GM21528 (cell line): ENCODE measurements around the gene GNLY.
"Not testable (repeated sequence)": the region's sequence is repeated elsewhere in the genome, so short reads cannot be mapped to it uniquely, and the experiment has no call there.

Source experiments
- ATAC-seq: cut with Tn5 transposase; IDR thresholded peaks from one replicate; pipeline ENCODE4 v1.9.1; 2021; ENCODE audit warnings: mild to moderate bottlenecking, moderate library complexity; ENCODE audit not compliant: unreplicated experiment, low FRiP score

GNLY gene

DNA sequence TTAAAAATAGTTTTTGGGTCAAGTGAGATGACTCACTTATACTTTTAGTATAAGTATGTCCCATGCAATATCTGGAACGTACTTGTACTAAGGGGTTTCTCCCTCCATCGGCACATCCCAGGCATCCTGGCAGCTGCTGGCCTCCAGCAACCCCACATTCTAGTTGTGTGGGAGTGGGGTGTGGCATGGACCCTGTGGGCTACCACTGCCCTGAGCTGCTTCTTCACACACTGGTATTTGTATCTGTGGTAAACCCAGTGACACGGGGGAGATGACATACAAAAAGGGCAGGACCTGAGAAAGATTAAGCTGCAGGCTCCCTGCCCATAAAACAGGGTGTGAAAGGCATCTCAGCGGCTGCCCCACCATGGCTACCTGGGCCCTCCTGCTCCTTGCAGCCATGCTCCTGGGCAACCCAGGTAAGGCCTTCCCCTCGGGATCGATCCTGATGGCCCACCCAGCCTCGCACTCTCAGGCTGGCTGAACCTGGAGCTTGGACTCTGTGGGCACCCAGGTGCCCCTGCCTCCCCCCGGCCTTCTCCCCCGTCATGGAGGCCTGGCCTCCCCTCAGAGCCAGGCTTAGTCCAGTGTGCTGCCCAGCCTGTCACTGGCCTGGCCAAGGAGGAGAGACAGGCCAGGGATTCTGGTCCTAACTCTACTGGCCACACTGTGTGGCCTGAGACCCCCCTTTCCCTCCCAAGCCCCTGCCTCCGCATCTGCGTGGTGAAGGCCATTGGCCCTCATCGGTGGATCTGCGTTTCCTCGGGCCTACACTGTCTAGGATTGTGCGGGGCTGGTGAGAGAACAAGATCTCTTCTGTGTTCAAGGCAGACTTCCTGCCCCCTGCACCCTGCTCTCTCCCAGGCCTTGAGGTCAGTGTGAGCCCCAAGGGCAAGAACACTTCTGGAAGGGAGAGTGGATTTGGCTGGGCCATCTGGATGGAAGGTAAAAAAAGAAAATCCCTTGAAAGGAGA lies at the start of gene GNLY:
Gene GNLY, plus strand, starts transcription at position 307 of the 974 bp plus-strand sequence. Its CDS starts 61 bp downstream, at position 368.
- ATAC-seq: no peak

DNA sequence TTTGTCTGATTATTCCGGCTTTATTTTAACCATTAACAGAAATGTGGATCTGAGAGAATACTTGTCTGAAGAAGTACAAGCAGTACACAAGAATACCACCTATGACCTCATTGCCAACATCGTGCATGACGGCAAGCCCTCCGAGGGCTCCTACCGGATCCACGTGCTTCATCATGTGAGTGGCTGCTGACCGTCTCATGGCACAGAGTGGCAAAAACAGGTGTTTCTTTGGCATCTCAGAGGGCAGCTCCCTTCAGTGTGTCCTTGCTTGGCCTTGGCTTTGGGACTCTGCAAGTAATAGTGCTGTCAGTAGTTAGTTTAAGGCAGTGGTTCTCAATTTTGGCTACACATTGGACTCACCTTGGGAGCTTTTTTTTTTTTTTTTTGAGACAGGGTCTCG lies 49.2 kb upstream of the GNLY start:
- no peak for ATAC-seq

DNA sequence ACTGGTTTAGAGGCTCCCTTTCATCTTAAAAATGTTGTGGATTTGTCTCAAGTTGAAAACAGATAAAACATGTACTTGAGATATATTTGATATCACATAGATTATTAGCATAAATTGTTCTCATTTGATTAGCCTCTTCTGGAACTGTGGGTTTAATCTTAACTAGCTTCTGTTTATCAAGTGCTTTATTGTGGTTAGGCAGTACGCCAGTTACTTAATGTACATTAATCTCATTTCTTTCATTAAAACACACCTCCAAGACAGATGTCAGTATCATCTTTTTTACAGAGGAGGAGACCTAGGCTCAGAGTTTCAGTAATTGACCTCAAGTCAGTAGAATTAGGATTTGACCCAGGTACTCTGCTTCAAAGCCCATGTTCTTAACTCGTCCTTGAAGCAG lies 48.0 kb upstream of the GNLY start:
- no peak for ATAC-seq

DNA sequence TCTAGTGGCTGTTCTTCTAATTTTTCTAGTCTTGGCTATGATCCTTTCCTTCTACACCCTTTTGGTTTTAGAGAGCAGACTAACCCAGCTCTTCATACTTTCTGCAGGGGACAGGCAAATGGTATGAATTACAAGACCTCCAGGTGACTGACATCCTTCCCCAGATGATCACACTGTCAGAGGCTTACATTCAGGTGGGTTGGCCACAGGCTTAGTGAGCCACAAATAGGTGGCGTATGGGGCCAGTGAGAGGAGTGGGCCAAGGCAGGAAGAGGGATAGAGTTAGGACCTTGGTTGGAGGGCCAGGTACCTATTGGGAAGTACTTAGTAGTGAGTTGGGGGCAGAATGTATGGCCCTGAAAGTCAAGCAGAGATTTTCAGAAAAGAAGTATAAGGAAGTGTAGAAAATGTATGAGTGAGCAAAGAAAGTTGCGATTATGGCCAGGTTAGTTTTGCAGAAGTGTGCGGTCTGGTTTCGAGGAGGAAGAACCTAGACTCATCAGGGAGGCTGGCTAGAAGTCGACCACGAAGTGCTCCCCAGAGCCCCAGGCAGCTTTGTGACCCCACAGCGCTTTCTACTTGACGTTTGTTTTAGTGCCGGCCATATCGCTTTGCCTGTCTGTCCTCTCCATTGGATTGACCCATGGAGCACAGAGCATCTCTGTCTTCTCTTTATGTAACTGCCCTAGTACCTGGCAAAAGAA lies 46.2 kb upstream of the GNLY start:
- ATAC-seq: peak; percentile 70

DNA sequence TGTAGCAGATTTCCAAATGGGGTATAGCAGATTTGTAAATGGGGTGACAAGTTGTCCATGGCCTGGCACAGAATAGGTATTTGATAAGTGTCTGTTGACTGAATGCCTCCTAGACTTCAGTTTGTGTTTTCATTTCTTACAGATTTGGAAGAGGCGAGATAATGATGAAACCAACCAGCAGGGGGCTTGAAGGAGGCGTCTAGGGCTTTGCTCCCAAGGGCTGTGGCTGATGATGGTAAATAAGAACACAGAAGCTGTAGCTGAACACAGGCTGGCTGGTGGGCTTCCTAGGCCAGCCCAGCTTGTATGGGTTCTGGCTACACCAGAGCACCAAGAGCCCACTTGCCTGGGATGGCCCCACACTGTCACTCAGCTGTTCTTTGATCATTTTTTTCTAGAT lies 45.5 kb upstream of the GNLY start:
- no peak for ATAC-seq

DNA sequence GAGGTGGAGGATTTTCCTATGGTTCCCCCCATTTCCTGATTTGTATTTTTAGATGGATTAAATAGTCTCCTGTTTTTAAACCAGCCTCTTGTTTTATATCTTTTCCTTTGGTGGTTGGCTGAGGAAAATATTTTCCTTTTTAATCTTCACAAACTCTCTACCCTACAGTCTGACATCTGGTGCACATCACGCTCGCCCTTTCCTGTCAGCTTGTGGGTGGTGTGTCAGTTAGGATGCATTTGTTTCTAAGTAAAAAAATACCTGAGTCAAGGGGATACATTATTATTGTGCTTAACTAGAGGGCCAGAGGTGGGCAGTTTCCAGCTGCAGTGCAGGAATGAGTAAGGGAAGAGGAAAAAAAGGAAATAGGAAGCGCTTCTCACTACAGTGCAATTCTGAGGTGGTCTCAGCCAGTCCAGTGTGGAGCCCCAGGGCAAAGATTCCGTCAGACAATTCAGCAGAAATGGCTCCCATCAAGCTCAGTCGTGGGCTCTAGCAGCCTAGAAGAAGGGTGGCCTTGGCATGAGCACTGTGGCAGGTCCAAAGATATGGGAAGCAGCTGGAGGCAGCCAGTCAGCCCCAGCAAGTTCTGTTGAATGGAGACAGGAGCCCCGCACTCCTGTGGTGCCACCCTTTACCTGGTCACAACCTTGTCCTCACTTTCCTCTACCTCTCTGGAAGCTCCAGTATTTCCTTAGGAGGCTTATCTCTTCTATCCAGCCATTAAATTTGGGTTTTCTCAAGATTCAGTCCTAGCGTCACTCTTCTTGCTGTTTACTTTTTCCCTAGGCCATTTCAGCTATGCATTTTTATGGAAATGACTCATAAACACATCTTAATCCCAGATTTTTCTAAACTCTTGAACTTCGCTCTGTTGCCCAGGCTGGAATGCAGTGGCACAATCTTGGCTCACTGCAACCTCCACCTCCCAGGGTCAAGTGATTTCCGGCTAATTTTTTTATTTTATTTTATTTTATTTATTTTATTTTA lies 44.7 kb upstream of the GNLY start:
- no peak for ATAC-seq

DNA sequence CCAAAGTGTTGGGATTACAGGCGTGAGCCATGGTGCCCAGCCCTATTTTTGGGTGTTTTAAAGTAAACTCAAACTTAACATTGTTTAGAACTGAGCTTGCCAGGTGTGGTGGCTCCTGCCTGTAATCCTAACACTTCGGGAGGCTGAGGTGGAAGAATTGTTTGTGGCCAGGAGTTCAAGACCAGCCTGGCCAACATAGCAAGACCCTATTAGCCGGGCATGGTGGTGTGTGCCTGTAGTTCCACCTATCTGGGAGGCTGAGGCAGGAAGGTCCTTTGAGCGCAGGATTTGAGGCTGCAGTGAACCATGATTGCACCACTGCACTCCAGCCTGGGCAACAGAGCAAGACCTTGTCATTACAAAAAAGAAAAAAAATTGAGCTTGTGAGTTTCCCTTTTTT lies 43.7 kb upstream of the GNLY start:
- no peak for ATAC-seq

DNA sequence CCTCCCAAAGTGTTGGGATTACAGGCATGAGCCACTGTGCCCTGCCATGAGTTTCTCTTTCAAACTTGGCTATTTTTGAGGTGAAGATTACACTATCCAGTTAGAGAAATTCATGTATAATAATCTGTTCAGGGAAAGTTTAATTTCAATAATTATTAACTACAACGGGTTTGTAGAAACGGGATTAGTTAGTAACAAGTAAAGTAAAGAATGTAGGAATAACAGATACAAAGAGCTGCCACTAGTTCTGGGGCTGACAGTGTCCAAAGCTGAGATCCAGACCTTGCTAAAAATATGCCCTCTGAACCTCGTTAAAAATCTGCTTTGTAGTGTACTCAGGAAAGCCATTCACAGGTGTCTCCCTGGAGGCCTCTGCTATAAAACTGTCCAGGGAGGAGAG lies 43.1 kb upstream of the GNLY start:
- no peak for ATAC-seq

DNA sequence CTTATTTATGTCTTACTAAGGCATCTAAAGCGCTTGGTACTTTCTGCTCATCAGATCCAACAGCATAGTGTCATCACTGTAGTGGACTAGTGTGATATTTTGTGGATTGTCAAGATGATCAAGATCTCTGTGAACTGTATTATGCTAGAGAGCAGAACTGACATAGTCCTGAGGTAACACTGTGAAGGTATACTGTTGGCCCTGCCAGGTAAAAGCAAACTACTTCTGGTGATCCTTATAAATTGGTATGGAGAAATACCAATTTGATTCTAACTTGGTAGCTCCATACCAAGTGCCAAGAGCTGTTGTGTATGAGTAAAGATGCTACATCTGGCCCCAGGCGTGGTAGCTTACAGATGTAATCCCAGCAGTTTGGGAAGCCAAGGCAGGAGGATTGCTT lies 42.1 kb upstream of the GNLY start:
- ATAC-seq: no peak

DNA sequence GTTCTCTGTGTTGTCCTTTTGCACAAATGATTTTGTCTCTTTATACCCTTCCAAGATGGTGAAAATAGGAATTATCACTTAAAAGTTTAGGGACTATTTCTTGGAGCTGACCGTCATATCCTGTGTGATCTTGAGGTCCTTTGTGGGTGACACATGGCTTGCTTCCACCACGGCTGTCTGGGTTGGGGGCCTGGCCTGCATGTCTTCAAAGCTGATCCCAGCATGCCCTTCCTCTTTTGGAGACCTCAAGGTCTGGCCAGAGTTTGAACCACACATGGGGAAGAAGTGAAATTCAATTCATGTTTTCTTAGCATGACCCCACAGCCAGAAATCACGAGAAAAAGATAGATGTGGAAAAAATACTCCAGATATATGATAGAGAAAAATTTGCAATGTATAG lies 40.2 kb upstream of the GNLY start:
- no peak for ATAC-seq

DNA sequence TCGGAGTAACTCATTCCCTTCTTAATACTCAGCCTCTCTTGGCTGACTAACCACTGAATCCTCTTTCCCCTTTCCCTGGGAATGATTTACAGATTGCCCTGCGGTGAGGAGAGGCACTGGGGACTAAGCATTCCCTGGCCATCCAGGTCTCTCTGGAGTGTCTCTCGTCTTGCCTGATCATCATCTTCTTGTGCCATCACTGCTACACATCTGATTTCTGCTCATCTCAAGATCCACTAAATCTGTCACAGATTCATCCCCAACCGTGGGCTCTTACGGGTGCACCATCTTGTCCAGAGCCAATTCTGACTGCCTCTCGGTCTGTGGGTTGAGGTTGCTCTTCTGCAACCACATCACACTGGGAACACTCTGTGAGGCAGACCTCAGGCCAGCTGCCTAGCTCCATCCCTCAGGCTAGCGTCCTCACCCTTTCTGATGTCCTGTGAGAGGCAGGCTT lies 38.2 kb upstream of the GNLY start:
- no peak for ATAC-seq

DNA sequence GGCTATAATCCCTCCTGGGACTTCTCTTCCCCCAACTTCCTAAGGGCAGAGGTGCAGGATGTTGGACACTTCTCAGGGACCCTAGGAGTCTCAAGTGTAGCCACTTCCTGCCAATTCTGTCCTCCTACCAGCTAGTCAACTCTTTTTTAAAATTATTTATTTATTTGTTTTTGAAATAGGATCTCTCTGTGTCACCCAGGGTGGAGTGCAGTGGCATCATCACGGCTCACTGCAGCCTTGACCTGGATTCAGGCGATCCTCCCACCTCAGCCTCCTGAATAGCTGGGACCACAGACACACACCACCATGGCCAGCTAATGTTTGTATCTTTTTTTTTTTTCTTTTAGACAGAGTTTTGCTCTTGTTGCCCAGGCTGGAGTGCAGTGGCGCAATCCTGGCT lies 37.7 kb upstream of the GNLY start:
- ATAC-seq: no peak

DNA sequence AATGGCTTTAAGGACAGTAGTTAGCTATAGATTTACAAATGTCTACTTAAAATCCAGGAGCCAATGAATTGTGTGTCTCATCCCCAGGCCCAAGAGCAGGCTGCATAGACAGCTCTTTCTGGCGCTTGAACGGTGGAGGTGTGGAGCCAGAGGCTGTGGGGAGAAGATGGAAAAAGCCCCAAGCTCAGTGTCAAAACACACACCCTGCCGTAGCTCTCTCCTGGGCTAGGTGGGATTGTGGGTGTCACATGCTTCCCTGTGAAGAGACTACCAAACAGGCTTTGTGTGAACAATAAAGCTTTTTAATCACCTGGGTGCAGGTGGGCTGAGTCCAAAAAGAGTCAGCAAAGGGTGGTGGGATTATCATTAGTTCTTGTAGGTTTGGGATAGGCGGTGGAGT lies 36.8 kb upstream of the GNLY start:
- not testable (repeated sequence) for ATAC-seq

DNA sequence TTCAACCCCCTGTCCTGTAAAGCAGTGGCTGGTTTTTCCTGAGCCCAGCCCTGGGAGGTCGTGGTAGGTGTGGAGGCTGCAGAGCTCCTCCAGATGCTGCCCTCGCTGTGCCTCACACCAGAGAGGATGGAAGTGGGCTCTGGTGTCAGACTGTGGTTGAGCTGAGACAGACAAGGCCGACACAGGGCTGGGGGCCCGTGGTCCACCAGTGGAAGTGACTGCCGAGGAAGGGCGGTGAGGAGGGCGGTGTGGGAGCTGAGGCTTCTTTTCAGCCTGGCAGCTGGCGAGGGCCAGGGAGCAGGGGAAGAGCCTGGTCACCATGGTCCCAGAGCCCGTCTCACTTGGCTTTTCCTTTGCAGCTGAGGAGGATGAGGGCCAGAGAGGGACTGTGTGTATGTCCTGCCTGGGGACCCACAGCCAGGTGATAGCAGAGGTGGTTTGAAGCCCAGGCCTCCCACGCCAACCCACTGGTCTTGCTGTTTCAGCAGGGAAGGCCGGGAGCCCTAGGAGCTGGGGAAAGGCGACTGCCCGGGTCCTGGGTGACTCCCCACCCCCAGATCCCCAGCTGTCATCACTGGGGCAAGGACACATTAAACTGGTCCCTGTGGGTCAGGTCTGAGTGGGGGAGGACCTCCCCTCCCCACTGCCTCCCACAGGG lies 34.7 kb upstream of the GNLY start:
- no peak for ATAC-seq

DNA sequence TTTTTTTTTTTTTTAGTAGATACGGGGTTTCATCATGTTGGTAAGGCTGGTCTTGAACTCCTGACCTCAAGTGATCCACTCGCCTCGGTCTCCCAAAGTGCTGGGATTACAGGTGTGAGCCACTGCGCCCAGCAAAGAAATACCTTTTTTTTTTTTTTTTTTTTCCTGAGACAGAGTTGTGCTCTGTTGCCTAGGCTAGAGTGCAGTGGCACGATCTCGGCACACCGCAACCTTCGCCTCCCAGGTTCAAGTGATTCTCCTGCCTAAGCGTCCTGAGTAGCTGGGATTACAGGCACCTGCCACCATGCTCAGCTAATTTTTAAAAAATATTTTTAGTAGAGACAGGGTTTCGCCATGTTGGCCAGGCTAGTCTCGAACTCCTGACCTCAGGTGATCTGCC lies 33.9 kb upstream of the GNLY start:
- ATAC-seq: not testable (repeated sequence)

DNA sequence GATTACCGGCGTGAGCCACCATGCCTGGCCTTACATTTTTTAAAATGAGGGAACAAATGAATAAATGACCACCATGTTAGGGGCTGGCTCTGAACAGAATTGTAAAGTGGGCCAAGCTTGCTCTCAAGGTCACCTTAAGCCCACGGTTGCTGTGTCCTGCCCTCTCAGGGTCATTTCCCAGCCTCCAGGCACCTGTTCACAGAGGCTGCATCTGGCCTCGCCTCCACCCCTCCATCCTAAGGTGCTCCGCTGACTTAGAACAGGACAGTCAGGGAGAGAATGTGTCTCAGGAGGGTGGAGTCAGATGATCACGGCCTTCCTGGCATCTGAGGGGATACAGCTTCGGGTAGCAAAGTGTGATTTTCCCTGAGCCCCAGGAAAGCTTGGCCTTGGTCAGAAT lies 33.4 kb upstream of the GNLY start:
- no peak for ATAC-seq

DNA sequence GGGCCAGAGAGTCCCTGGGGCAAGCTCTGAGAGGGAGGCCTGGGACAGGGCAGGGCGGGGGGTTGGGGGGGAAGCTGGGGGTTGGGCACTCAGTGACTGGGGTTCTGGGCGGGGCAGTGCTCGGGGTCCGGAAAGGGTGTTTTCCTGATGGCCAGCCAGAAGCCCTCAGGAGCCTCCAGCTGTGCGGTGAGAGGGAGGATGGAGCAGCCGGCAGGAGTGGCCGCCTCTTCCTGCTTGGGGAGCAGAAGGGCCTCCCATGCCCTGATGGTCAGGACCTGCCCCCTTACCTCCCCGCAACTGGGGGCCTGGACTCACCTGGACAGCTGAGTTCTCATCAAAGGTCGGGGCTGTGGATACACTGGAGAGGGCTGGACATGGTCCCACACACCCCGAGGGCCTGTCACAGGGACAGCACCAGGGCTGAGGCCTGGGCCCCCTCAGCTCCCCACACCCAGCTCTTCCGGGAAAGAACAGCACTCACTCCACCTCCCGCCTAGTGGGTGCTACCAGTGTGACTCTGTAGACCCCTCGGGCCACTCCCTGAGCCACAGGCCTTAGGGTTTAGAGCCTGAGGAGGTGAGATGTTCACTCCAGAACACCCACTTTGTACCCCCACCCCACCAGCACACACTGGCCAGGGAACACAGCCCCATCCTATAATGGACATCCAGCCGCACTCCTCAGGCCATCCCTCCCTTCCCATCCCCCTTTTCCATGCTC lies 32.9 kb upstream of the GNLY start:
- no peak for ATAC-seq

DNA sequence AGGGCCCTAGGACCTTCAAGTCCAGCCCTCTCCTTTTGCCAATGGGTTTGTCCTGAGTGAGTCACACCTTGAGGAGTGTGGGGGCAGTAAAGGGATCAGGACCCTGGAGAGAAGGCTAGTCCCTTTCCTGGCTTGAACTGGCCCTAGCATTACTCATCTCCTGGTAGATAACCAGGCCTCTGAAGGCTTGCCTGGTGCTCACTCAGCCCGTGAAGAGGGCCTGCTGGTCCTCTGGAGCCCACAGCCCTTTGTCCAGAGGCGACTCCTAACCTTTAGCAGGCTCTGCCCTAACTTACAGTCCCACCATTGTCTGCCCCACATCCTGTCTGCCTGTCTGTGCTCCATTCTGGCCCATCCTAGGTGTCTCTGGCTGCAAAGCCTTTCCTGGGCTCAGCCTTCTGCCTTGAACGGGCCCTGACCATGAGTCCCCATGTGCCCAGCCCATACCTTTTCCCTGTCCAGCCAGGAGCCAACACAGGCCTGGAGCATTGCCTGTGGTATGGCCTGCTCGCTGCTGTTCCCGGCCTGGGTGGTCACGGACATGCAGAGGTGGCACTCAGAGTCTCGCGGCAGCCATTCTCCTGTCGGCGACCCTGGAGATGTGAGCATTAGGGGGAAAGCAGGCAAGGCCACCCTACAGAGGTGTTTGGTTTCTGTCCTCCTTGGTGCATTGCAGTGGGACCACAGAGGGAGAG lies 31.1 kb upstream of the GNLY start:
- ATAC-seq: no peak
